Hepatocyte (in vitro differentiated cells): Measurements from ENCODE around the gene GLA.

Experiments used
- EZH2 ChIP-seq: fragments of 200-600 bp; sonication (generic); IDR thresholded peaks from 2 replicates; pipeline ENCODE4 v1.6.1; 2016; ENCODE audit warnings: antibody characterized with exemption, mild to moderate bottlenecking, borderline replicate concordance
- EZH2phosphoT487 ChIP-seq: fragments of 200-600 bp; sonication (generic); IDR thresholded peaks from one replicate; pipeline ENCODE4 v1.6.1; 2018; ENCODE audit warnings: antibody characterized with exemption, mild to moderate bottlenecking, low read depth, moderate library complexity; ENCODE audit not compliant: unreplicated experiment, severe bottlenecking
- TF ChIP-seq, protein P1 (sequence below): fragments of 200-600 bp; sonication (generic); IDR thresholded peaks from 2 replicates; pipeline ENCODE4 v1.5.1; 2016; ENCODE audit warnings: antibody characterized with exemption, mild to moderate bottlenecking; ENCODE audit not compliant: poor library complexity

DNA sequence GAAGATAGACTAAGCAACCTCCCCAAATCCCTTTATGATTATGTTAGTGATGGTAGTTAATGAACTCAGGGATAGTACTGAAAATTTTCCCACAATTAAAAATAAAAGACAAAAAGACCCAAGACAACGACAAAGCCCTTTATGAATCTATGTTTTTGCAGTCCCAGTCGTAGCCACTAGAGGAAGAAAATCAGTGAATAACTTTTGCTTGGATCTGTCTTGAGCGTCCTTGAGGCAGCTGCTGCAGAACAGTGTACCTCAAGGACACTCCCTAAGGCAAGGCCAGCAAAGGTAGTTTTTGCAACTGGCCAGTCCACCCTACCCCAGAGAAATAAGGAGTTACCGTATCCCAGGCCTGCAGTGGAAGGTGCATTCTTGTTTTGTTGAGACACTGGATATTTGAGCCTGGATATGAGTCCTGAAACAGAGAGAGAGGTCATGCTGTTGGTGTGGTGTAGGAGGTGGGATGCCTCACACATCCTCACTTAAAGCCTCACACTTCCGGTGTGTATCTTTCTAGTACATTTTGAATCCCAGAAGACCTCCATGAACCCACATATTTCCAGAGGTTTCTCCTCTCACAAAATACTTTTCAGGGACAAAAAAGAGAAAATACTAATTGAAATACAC, 50.4 kb downstream of the GLA start:
- TF ChIP-seq, protein P1, sequence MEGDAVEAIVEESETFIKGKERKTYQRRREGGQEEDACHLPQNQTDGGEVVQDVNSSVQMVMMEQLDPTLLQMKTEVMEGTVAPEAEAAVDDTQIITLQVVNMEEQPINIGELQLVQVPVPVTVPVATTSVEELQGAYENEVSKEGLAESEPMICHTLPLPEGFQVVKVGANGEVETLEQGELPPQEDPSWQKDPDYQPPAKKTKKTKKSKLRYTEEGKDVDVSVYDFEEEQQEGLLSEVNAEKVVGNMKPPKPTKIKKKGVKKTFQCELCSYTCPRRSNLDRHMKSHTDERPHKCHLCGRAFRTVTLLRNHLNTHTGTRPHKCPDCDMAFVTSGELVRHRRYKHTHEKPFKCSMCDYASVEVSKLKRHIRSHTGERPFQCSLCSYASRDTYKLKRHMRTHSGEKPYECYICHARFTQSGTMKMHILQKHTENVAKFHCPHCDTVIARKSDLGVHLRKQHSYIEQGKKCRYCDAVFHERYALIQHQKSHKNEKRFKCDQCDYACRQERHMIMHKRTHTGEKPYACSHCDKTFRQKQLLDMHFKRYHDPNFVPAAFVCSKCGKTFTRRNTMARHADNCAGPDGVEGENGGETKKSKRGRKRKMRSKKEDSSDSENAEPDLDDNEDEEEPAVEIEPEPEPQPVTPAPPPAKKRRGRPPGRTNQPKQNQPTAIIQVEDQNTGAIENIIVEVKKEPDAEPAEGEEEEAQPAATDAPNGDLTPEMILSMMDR: no peak
- TF ChIP-seq EZH2: no peak
- TF ChIP-seq EZH2phosphoT487: no peak
